Measurements from ENCODE around the gene CHI3L1.

The CHI3L1 gene

DNA sequence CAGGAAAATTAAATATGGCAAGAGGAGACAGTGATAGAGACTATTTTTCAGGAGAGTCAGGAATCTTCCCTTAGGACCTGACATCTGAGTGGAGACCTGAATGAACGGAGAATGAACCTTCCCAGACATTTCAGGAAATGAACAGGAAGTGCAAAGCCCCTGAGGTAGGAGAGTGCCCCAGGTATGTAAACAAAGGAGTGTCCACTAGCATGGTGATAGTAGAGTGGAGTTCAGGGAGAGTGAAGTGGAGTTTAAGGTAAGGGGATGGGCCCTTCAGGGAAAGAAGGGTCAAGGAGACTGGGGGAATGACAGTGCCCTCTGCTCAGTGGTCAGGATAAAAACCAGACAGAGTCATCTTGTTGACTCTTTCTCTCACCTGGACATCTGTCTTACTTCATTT lies 30.2 kb downstream of the CHI3L1 start:
- TF ChIP-seq NFRKB (IDR thresholded peaks at IDR 0.05) (no peak), SP1 (IDR thresholded peaks at IDR 0.05) (no peak), SUZ12 (IDR thresholded peaks at IDR 0.05) (no peak), FOXM1 (IDR thresholded peaks at IDR 0.05; ENCODE audit: borderline replicate concordance) (no peak), FOXA1 (IDR thresholded peaks at IDR 0.05) (no peak), ELF4 (IDR thresholded peaks at IDR 0.05) (no peak), FOXK2 (IDR thresholded peaks at IDR 0.05) (no peak)
- TF ChIP-seq, protein P1, sequence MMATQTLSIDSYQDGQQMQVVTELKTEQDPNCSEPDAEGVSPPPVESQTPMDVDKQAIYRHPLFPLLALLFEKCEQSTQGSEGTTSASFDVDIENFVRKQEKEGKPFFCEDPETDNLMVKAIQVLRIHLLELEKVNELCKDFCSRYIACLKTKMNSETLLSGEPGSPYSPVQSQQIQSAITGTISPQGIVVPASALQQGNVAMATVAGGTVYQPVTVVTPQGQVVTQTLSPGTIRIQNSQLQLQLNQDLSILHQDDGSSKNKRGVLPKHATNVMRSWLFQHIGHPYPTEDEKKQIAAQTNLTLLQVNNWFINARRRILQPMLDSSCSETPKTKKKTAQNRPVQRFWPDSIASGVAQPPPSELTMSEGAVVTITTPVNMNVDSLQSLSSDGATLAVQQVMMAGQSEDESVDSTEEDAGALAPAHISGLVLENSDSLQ (IDR thresholded peaks at IDR 0.05) = no peak
- no peak for DNase-seq (ENCODE audit: extremely low spot score)
- POLR2A ChIA-PET = no interaction called here
- CTCF ChIA-PET = no interaction called here

DNA sequence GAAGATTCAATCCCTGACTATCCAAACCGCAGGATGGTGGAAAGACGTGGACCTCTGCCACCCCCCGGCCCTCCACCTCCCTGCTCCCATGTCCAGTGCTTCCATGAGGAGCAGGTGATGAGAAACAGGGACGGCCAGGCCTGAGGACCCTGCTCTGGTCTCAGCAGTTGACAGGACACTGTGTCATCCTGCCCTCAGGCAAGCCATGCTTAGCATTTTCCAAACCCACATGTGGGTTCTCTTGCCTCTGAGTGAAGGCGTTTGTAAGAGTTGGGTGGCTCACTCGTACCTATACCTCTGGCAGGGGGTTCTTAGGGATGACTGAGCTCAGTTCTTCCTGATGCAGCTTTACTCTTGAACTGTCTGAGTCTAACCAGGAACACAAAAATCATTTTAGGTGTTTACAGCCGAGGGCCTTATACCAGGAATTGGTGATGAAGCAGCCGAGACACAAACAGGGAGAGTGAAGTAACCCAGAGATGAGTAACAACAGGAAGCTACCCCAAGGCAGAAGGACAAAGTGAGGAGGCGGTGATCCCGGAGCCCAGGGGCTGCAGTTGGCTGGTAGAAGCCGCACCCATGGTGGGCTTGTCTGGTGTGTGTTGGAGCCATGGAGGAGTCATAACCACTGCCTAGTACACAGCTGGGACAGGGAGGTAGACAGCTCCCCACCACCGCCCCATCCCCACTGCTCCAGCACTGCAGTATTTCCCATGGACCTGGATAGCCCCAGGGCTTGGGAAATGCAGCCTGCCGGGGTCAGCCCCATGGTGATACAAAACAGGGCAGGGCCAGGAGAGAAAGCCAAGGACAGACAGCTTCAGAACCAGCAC lies 32.3 kb downstream of the CHI3L1 start:
- ChIA-PET CTCF (interaction anchor here (1.0 to 1.3 kb wide), 3 partner anchors 15 to 26 kb away, joined by 3 to 4 read pairs (median 3); no protein-coding TSS in a partner anchor), POLR2A (no interaction called here)
- no peak for TF ChIP-seq HDGF (IDR thresholded peaks at IDR 0.05; ENCODE audit: borderline replicate concordance)
- no peak for TF ChIP-seq FOXK2 (IDR thresholded peaks at IDR 0.05)
- TF ChIP-seq LEF1 (IDR thresholded peaks at IDR 0.05; ENCODE audit: borderline replicate concordance) = no peak
- TF ChIP-seq L3MBTL2 (conservative IDR thresholded peaks at IDR 0.05) = no peak
- no peak for TF ChIP-seq ELF4 (IDR thresholded peaks at IDR 0.05)
- TF ChIP-seq ARNT (IDR thresholded peaks at IDR 0.05) = no peak
- no peak for TF ChIP-seq TARDBP (IDR thresholded peaks at IDR 0.05)
- TF ChIP-seq FOXA1 (IDR thresholded peaks at IDR 0.05) = no peak
- no peak for TF ChIP-seq FOXM1 (IDR thresholded peaks at IDR 0.05; ENCODE audit: borderline replicate concordance)
- no peak for TF ChIP-seq SUZ12 (IDR thresholded peaks at IDR 0.05)
- no peak for DNase-seq (ENCODE audit: extremely low spot score)

DNA sequence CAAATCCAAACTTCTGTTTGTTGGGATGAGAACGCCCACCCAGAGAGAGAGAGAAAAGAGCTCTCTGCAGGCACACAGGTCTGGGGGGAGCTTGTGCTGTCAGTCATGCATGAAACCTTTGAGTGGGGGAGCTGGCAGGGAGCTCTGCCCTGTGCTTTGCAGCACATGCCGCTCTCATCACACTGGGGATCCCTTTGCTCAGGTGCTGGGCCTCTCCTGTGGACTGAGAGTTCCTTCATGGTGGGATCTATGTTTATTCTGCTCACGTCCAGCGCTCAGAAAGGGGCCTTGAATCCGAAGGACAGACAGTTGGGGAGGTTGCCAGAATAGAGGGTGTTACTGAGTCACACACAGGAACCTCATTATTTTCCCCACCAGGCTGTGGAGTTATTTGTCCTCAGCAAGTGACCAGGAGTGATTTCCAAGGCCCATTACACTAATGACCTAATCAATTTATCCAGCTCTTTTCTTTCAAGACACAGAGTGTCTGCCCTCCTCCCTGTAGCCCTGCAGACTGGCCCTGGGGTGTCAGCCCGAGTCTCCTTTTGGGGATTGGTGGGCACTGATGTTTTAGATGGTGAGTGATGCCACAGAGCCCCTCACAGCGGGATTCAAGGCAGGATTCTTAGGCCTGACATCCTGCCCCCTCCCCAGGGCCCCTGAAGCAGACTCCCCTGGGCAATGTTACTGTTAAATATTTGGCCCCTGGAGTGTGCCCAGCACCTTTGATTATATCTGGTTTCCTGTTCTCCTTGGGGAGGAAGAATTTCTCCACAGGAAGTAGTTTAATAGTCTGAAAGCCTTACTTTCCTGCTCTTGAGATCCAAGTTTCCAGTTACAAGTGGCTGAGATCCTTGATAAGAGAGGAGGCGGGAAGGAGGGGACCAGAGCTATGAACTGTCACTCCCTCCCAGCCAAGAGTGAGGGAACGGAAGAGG lies 33.2 kb downstream of the CHI3L1 start:
- CTCF ChIA-PET = interaction anchor here (1.0 to 1.3 kb wide), 3 partner anchors 14 to 25 kb away, joined by 3 to 4 read pairs (median 3); no protein-coding TSS in a partner anchor
- DNase-seq (ENCODE audit: extremely low spot score) = no peak
- POLR2A ChIA-PET = no interaction called here
- no peak for TF ChIP-seq BHLHE40 (IDR thresholded peaks at IDR 0.05; ENCODE audit: borderline replicate concordance)
- no peak for TF ChIP-seq FOXA1 (IDR thresholded peaks at IDR 0.05)
- no peak for TF ChIP-seq NFRKB (IDR thresholded peaks at IDR 0.05)
- TF ChIP-seq LEF1 (IDR thresholded peaks at IDR 0.05; ENCODE audit: borderline replicate concordance) = no peak
- TF ChIP-seq ARNT (IDR thresholded peaks at IDR 0.05) = no peak
- TF ChIP-seq FOXK2 (IDR thresholded peaks at IDR 0.05) = no peak

DNA sequence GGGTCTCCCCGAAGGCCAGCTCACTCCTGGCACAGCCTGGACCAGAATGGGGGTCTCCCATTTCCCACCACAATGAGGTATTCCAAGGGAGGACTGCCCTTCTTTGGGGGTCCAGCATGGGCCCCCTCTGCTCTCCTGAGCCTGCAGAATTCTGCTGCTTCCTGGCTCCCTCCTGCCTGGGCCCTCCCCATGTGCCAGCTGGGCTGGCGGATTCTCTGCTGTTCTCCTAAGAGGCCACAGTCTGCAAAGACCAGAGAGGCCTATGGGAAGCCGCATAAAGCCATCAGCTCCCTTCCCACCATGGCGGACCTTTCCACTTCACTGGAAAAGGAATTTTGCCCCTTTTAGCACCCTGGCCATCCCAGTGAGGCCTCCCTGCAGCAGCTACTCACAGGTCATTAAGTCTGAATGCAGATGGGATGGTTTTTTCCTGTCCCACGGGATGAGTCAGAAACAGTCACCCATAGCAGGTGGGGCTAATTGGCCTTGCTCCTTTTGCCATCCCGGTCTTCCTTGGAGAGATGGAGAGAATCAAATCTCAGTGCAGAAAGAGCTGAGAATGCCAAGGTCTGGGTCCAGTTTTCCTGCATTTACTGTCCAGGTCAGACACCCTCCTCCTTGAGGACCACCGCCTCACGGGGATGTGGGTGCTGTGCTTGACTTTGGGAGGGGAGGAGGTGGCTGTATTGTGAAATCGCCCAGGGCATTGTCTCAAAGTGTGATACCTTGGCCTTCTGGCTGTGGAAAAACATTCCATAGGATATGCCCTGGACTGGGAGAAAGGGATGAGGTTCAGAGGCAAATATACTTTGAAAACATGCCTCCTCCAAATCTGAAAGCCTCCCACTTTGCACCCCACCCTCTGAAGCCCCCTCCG lies 34.1 kb downstream of the CHI3L1 start:
- ChIA-PET POLR2A (no interaction called here), CTCF (interaction anchor here (0.6 to 1.9 kb wide), 3 partner anchors 20 to 38 kb away, joined by 3 to 6 read pairs (median 3); no protein-coding TSS in a partner anchor)
- TF ChIP-seq CTBP1 (IDR thresholded peaks at IDR 0.05; ENCODE audit: borderline replicate concordance) = no peak
- no peak for TF ChIP-seq ARNT (IDR thresholded peaks at IDR 0.05)
- TF ChIP-seq TARDBP (IDR thresholded peaks at IDR 0.05) = no peak
- no peak for TF ChIP-seq SP1 (IDR thresholded peaks at IDR 0.05)
- TF ChIP-seq LEF1 (IDR thresholded peaks at IDR 0.05; ENCODE audit: borderline replicate concordance) = no peak
- no peak for TF ChIP-seq NFRKB (IDR thresholded peaks at IDR 0.05)
- no peak for TF ChIP-seq FOXA1 (IDR thresholded peaks at IDR 0.05)
- TF ChIP-seq ELF4 (IDR thresholded peaks at IDR 0.05) = no peak
- TF ChIP-seq SUZ12 (IDR thresholded peaks at IDR 0.05) = no peak
- TF ChIP-seq FOXM1 (IDR thresholded peaks at IDR 0.05; ENCODE audit: borderline replicate concordance) = no peak
- no peak for TF ChIP-seq ZNF384 (IDR thresholded peaks at IDR 0.05)
- TF ChIP-seq FOXK2 (IDR thresholded peaks at IDR 0.05) = no peak
- TF ChIP-seq BHLHE40 (IDR thresholded peaks at IDR 0.05; ENCODE audit: borderline replicate concordance) = no peak
- TF ChIP-seq, protein P1 (IDR thresholded peaks at IDR 0.05) = no peak
- TF ChIP-seq HDGF (IDR thresholded peaks at IDR 0.05; ENCODE audit: borderline replicate concordance) = no peak
- no peak for TF ChIP-seq L3MBTL2 (conservative IDR thresholded peaks at IDR 0.05)
- DNase-seq (ENCODE audit: extremely low spot score) = no peak

DNA sequence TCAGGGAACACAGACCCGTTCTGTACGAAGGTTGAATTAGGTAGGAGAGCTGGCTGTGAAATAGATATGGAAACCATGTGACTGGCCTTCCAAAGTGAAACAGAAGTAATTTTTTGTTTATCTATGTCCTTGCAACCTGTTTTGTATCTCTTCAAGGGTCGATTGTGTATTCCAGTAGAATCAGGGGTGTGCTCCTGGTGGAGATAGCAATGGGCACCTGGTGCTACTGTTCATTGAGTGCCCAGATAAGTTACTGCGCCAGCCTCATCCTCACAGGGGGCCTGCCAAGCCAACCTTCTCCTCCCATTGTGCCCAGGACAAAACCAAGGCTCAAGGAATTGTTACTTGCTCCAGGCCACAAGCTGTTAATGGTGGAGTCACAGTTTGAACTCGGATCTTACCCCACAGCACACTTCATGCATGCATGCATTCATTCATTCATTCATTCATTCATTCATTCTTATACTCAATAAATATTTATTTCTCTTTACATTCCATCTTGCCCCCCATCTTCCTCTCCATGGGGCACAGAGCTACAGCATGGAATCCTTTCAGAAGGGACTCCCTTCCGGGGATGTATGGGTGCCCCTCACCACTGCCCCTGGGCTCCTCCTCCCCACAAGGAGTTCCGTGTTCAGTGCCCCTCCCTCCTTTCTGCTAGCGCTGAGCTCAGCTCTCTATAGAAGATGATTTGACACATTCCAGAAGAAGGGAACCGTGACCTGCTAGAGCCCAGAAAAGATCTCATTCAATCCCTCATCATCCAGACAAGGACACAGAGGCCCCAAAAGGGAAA lies 34.9 kb downstream of the CHI3L1 start:
- DNase-seq (ENCODE audit: extremely low spot score) = no peak
- ChIA-PET POLR2A (no interaction called here), CTCF (interaction anchor here (0.6 to 1.9 kb wide), 4 partner anchors 21 to 112 kb away, joined by 3 to 6 read pairs (median 4); partner anchors contain the start of gene ADORA1)
- TF ChIP-seq TARDBP (IDR thresholded peaks at IDR 0.05) (no peak), FOXA1 (IDR thresholded peaks at IDR 0.05) (no peak), FOXK2 (IDR thresholded peaks at IDR 0.05) (no peak), L3MBTL2 (conservative IDR thresholded peaks at IDR 0.05) (no peak), FOXM1 (IDR thresholded peaks at IDR 0.05; ENCODE audit: borderline replicate concordance) (no peak), SUZ12 (IDR thresholded peaks at IDR 0.05) (no peak), ELF4 (IDR thresholded peaks at IDR 0.05) (no peak), ZNF384 (IDR thresholded peaks at IDR 0.05) (no peak), LEF1 (IDR thresholded peaks at IDR 0.05; ENCODE audit: borderline replicate concordance) (no peak), NFRKB (IDR thresholded peaks at IDR 0.05) (no peak), HDGF (IDR thresholded peaks at IDR 0.05; ENCODE audit: borderline replicate concordance) (no peak), CTBP1 (IDR thresholded peaks at IDR 0.05; ENCODE audit: borderline replicate concordance) (no peak), BHLHE40 (IDR thresholded peaks at IDR 0.05; ENCODE audit: borderline replicate concordance) (no peak), SP1 (IDR thresholded peaks at IDR 0.05) (no peak), ARNT (IDR thresholded peaks at IDR 0.05) (no peak)
- TF ChIP-seq, protein P1 (IDR thresholded peaks at IDR 0.05) = no peak
